ENCODE measurements around the gene SMARCAL1. TPM values are rescaled to one million over a fixed set of nuclear protein-coding genes. Genes with fewer than 3 reads are reported as not detected.

SMARCAL1 gene
- total RNA-seq, 4 donors from 2014 or later, result 6.3 to 15.8 (median 11.6) TPM

DNA sequence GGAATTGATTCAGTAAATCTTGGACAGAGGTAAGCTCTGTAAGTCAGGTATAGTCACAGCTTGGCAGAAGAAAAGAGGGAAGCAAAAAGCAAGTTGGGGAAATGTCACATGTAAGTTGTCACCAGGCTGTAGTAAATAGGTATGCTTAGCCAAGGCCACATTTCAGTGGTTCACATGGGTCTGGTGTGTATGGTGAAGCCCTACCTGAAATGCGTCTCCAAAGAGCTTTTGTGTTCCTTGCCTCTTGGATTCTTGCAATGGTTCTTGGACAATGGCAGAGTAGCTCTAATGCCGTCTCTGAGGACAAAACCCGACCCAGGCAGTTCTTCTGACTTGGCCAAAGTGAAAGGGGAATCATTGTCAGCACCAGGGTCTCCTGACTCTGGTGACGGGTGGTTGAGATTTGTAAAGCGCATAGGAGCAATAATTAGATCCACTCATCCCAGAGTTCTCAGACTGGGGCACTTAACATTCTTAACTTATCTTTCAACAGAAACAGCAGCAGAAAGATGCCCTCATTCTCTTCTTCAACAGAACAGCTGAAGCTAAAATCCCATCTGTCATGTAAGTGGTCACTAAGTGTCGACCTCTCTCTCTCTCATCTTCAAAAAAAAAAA is 51.9 kb downstream of the SMARCAL1 start:
- no peaks in the 10 kb centered on the region for H3K9me3 ChIP-seq
- TF ChIP-seq POLR2AphosphoS5 (IDR thresholded peaks at IDR 0.05), result no peak
- no peaks in the 10 kb centered on the region for H3K27me3 ChIP-seq
- no peak overlapping the region for H3K4me3 ChIP-seq
- 97% methylated on average over 6 of the region's 6 CpGs for WGBS
- no peaks in the 10 kb centered on the region for H3K4me1 ChIP-seq
- intact Hi-C loops (cut with DNase I), result no loop called here
- peaks cover 6 to 42% (median 15%) of the 10 kb centered on the region in 4 donors for H3K36me3 ChIP-seq
- no peak overlapping the region for H3K27ac ChIP-seq (replicated peaks in 1 of 4)
- no peak for DNase-seq (ENCODE audit: extremely low spot score)

- Histone ChIP-seq H3K4me1 (no peaks in the 10 kb centered on the region), H3K27me3 (no peaks in the 10 kb centered on the region), H3K27ac (replicated peaks in 1 of 4) (no peak overlapping the region), H3K4me3 (no peak overlapping the region), H3K9me3 (no peaks in the 10 kb centered on the region), H3K36me3 (peaks cover 6 to 57% (median 20%) of the 10 kb centered on the region in 4 donors)
- intact Hi-C loops (cut with DNase I), result no loop called here
- TF ChIP-seq, protein P1, sequence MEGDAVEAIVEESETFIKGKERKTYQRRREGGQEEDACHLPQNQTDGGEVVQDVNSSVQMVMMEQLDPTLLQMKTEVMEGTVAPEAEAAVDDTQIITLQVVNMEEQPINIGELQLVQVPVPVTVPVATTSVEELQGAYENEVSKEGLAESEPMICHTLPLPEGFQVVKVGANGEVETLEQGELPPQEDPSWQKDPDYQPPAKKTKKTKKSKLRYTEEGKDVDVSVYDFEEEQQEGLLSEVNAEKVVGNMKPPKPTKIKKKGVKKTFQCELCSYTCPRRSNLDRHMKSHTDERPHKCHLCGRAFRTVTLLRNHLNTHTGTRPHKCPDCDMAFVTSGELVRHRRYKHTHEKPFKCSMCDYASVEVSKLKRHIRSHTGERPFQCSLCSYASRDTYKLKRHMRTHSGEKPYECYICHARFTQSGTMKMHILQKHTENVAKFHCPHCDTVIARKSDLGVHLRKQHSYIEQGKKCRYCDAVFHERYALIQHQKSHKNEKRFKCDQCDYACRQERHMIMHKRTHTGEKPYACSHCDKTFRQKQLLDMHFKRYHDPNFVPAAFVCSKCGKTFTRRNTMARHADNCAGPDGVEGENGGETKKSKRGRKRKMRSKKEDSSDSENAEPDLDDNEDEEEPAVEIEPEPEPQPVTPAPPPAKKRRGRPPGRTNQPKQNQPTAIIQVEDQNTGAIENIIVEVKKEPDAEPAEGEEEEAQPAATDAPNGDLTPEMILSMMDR (IDR thresholded peaks at IDR 0.05), result no peak
- TF ChIP-seq POLR2A (IDR thresholded peaks at IDR 0.05; ENCODE audit: low read depth) (no peak), POLR2AphosphoS5 (IDR thresholded peaks at IDR 0.05) (no peak), EP300 (IDR thresholded peaks at IDR 0.05) (no peak)
- WGBS, result 83% methylated on average over 5 of the region's 5 CpGs
- no peak for DNase-seq (ENCODE audit: extremely low spot score)
Observed at GRCh38 chr2:216465579-216466195, 53.4 kb downstream of the SMARCAL1 start.

DNA sequence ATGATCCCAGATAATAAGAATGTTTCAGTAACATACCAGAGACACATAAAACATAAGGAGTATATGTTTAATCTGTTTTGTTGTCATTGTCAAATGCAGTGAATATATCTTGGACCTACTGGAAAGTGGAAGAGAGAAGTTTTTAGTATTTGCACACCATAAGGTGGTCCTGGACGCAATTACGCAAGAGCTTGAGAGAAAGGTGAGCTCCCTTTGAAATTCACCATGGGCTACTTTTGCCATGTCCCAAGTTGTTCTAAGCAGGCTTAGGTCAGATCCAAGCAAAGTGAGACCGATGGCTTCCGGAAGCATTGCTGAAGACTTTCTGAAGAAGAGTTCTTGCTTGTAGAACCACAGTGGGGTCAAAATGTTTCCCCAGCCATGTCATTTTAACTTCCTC is 55.6 kb downstream of the SMARCAL1 start:
- no peaks in the 10 kb centered on the region for H3K4me1 ChIP-seq
- no peaks in the 10 kb centered on the region for H3K27me3 ChIP-seq
- WGBS, result 86% methylated on average over 4 of the region's 4 CpGs
- TF ChIP-seq, protein P1 (IDR thresholded peaks at IDR 0.05), result no peak
- TF ChIP-seq POLR2A (IDR thresholded peaks at IDR 0.05; ENCODE audit: low read depth), result no peak
- no peaks in the 10 kb centered on the region for H3K9me3 ChIP-seq
- intact Hi-C loops (cut with DNase I), result no loop called here
- no peak overlapping the region for H3K27ac ChIP-seq (replicated peaks in 1 of 4)
- no peak overlapping the region for H3K4me3 ChIP-seq
- DNase-seq (ENCODE audit: extremely low spot score), result no peak
- peaks cover 6 to 72% (median 31%) of the 10 kb centered on the region in 4 donors for H3K36me3 ChIP-seq

GRCh38 chr2:216469661-216470060 is 57.4 kb downstream of the SMARCAL1 start:
- Histone ChIP-seq H3K9me3 (no peaks in the 10 kb centered on the region), H3K4me3 (no peak overlapping the region), H3K27me3 (no peaks in the 10 kb centered on the region), H3K4me1 (no peaks in the 10 kb centered on the region), H3K36me3 (peaks cover 5 to 79% (median 28%) of the 10 kb centered on the region in 4 donors), H3K27ac (replicated peaks in 1 of 4) (no peak overlapping the region)
- intact Hi-C loops (cut with DNase I), result no loop called here
- no peak for TF ChIP-seq POLR2AphosphoS5 (IDR thresholded peaks at IDR 0.05)
- TF ChIP-seq, protein P1 (IDR thresholded peaks at IDR 0.05), result no peak
- no peak for TF ChIP-seq POLR2A (IDR thresholded peaks at IDR 0.05; ENCODE audit: low read depth)
- no peak for TF ChIP-seq EP300 (IDR thresholded peaks at IDR 0.05)
- no peak for DNase-seq (ENCODE audit: extremely low spot score)

- Histone ChIP-seq H3K4me1 (no peaks in the 10 kb centered on the region), H3K27me3 (no peaks in the 10 kb centered on the region), H3K27ac (replicated peaks in 1 of 4) (no peak overlapping the region), H3K36me3 (peaks cover 25 to 83% (median 49%) of the 10 kb centered on the region in 4 donors), H3K9me3 (no peaks in the 10 kb centered on the region), H3K4me3 (no peak overlapping the region)
- intact Hi-C loops (cut with DNase I), result no loop called here
- 90% methylated on average over 3 of the region's 3 CpGs for WGBS
- no peak for DNase-seq (ENCODE audit: extremely low spot score)
- TF ChIP-seq, protein P1 (IDR thresholded peaks at IDR 0.05), result no peak
- no peak for TF ChIP-seq EP300 (IDR thresholded peaks at IDR 0.05)
- no peak for TF ChIP-seq POLR2AphosphoS5 (IDR thresholded peaks at IDR 0.05)
- no peak for TF ChIP-seq POLR2A (IDR thresholded peaks at IDR 0.05; ENCODE audit: low read depth)
Observed at GRCh38 chr2:216473187-216473586, 60.9 kb downstream of the SMARCAL1 start.

Measured in esophagus muscularis mucosa (tissue), 4 donors.